Hepatocyte (in vitro differentiated cells): Measurements from ENCODE around the gene ACADVL. TPM values are rescaled to one million over a fixed set of nuclear protein-coding genes. Genes with fewer than 3 reads are reported as not detected.

Experiments used
- DNase-seq: peaks from one replicate; pipeline ENCODE4 v3.0.0-alpha.2; 2016; ENCODE audit warnings: low spot score
- H2AFZ ChIP-seq: fragments of 200-600 bp; sonication (generic); 2 replicates; pipeline ENCODE4 v1.6.0; 2016; ENCODE audit warnings: antibody characterized with exemption, mild to moderate bottlenecking
- H3K27ac ChIP-seq: fragments of 200-600 bp; sonication (generic); 2 replicates; pipeline ENCODE4 v1.5.1; 2016; ENCODE audit warnings: mild to moderate bottlenecking
- H3K27me3 ChIP-seq: fragments of 200-600 bp; sonication (generic); 2 replicates; pipeline ENCODE4 v1.6.1; 2016
- H3K36me3 ChIP-seq: fragments of 200-600 bp; sonication (generic); replicated peaks from 2 replicates; pipeline ENCODE4 v1.5.1; 2016; ENCODE audit warnings: low read depth; ENCODE audit not compliant: insufficient read depth
- H3K4me1 ChIP-seq: fragments of 200-600 bp; sonication (generic); 2 replicates; pipeline ENCODE4 v1.5.1; 2016; ENCODE audit warnings: mild to moderate bottlenecking, moderate library complexity; ENCODE audit not compliant: insufficient read depth
- H3K4me2 ChIP-seq: fragments of 200-600 bp; sonication (generic); 2 replicates; pipeline ENCODE4 v1.6.0; 2016
- H3K4me3 ChIP-seq: fragments of 200-600 bp; sonication (generic); 2 replicates; pipeline ENCODE4 v1.5.1; 2016; ENCODE audit warnings: mild to moderate bottlenecking
- H3K79me2 ChIP-seq: fragments of 200-600 bp; sonication (generic); 2 replicates; pipeline ENCODE4 v1.6.0; 2017; ENCODE audit warnings: mild to moderate bottlenecking
- H3K9me2 ChIP-seq: fragments of 200-600 bp; sonication (generic); replicated peaks from 2 replicates; pipeline ENCODE4 v1.6.0; 2017; ENCODE audit warnings: mild to moderate bottlenecking; ENCODE audit not compliant: insufficient read depth
- H3K9me3 ChIP-seq: fragments of 200-600 bp; sonication (generic); 2 replicates; pipeline ENCODE4 v1.5.1; 2016; ENCODE audit warnings: low read depth, mild to moderate bottlenecking
- H4K20me1 ChIP-seq: fragments of 200-600 bp; sonication (generic); 2 replicates; pipeline ENCODE4 v1.6.0; 2016; ENCODE audit warnings: mild to moderate bottlenecking; ENCODE audit not compliant: insufficient read depth, poor library complexity, severe bottlenecking
- EZH2 ChIP-seq: fragments of 200-600 bp; sonication (generic); IDR thresholded peaks from 2 replicates; pipeline ENCODE4 v1.6.1; 2016; ENCODE audit warnings: antibody characterized with exemption, mild to moderate bottlenecking, borderline replicate concordance
- EZH2phosphoT487 ChIP-seq: fragments of 200-600 bp; sonication (generic); IDR thresholded peaks from one replicate; pipeline ENCODE4 v1.6.1; 2018; ENCODE audit warnings: antibody characterized with exemption, mild to moderate bottlenecking, low read depth, moderate library complexity; ENCODE audit not compliant: unreplicated experiment, severe bottlenecking
- WGBS: methylation state at CpG from one replicate; pipeline ENCODE4 v1.1.6; 2016; ENCODE audit warnings: low lambda C conversion rate; ENCODE audit errors: missing lambda C conversion rate; 5-methylcytosine and 5-hydroxymethylcytosine counted together
- polyA plus RNA-seq: library from polyadenylated mRNA; unstranded; fragments of >200 nt; fragmentation: Nextera tagmentation; extraction: Ambion mirVana; gene quantifications from 2 replicates; pipeline ENCODE4 v1.2.1, GENCODE V29; 2016
- total RNA-seq: library from RNA; depleted of rRNA; stranded (reverse); fragments of >200 nt; gene quantifications from 2 replicates; pipeline ENCODE4 v1.2.3, GENCODE V29; 2014
- TF ChIP-seq, protein P1 (sequence below): fragments of 200-600 bp; sonication (generic); IDR thresholded peaks from 2 replicates; pipeline ENCODE4 v1.5.1; 2016; ENCODE audit warnings: antibody characterized with exemption, mild to moderate bottlenecking; ENCODE audit not compliant: poor library complexity

Gene ACADVL
- total and polyA plus RNA-seq, 2 experiments from 2014 or later, result 469 to 1,250 TPM

DNA sequence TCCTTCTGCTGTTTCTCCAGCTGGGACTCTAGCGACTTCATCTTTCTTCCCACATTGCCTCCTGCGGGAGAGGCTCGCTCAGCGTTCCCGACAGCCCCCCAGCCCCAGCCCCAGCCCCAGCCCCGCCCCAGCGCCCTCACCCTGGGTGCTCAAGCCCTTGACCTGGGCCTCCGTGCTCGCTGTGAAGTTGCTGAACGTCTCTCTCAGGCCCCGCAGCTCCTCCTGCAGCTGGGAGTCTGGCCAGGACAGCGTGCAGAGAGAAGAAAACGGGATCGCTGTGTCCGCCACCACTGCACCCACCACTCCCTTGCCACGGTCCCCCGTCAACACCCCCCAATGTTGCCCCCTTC lies 42.9 kb upstream of the ACADVL start:
- Histone ChIP-seq H3K79me2 (no peaks in the 10 kb centered on the region), H2AFZ (peak overlapping the region; percentile 49), H4K20me1 (no peaks in the 10 kb centered on the region), H3K4me1 (peaks cover 9% of the 10 kb centered on the region), H3K4me2 (peak overlapping the region; percentile 87), H3K36me3 (no peaks in the 10 kb centered on the region), H3K9me2 (no peaks in the 10 kb centered on the region), H3K9me3 (no peaks in the 10 kb centered on the region), H3K27ac (peak overlapping the region; percentile 24), H3K4me3 (peak overlapping the region; percentile 49), H3K27me3 (no peaks in the 10 kb centered on the region)
- 2% methylated on average over 11 of the region's 17 CpGs for WGBS
- peak; percentile 62 for DNase-seq
- TF ChIP-seq EZH2phosphoT487 (no peak), EZH2 (no peak)
- TF ChIP-seq, protein P1, sequence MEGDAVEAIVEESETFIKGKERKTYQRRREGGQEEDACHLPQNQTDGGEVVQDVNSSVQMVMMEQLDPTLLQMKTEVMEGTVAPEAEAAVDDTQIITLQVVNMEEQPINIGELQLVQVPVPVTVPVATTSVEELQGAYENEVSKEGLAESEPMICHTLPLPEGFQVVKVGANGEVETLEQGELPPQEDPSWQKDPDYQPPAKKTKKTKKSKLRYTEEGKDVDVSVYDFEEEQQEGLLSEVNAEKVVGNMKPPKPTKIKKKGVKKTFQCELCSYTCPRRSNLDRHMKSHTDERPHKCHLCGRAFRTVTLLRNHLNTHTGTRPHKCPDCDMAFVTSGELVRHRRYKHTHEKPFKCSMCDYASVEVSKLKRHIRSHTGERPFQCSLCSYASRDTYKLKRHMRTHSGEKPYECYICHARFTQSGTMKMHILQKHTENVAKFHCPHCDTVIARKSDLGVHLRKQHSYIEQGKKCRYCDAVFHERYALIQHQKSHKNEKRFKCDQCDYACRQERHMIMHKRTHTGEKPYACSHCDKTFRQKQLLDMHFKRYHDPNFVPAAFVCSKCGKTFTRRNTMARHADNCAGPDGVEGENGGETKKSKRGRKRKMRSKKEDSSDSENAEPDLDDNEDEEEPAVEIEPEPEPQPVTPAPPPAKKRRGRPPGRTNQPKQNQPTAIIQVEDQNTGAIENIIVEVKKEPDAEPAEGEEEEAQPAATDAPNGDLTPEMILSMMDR, result no peak

DNA sequence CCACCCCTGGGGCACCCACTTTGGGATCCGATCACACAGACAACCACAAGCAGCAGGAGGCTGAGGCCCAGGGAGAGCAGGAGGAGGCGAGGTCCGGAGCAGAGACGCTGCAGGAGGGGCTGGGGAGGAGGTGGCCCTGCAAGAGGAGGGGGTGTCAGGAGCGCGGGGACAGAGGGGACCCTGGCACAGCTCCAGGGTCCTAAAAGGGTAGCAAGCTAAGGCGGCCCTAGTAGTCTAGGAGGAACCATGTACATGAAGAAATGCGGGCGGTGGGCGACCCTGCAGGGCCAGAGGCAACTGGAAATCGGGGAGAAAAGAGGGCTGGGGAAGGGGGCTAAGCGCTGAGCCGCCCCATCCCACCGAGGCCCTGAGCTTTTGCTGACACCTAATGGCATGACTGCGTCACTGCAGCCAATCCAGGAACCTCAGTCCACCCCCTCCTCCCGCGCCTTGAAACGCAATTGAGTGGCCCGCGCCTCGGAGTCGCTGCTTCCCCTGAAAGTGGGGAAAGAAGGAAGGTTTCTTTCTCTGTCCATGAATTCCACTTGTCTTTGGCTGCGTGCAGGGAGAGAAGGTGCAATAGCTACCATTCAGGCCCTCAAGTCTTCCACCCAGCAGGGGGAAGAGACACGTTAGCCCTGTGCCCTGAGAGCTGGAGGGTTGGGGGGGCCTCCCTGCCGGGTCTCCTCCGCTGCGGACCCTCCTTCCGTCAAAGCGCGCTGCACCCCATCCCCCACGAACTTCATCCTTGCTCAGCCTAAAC lies 42.4 kb upstream of the ACADVL start:
- no peak for TF ChIP-seq EZH2phosphoT487
- TF ChIP-seq EZH2, result no peak
- TF ChIP-seq, protein P1, result peak; percentile 88
- Histone ChIP-seq H3K9me2 (no peaks in the 10 kb centered on the region), H3K4me1 (peaks cover 9% of the 10 kb centered on the region), H3K79me2 (no peaks in the 10 kb centered on the region), H3K27ac (peak overlapping the region; percentile 87), H4K20me1 (no peaks in the 10 kb centered on the region), H3K4me2 (peak overlapping the region; percentile 87), H2AFZ (peak overlapping the region; percentile 49), H3K36me3 (no peaks in the 10 kb centered on the region), H3K9me3 (no peaks in the 10 kb centered on the region), H3K4me3 (peak overlapping the region; percentile 49), H3K27me3 (no peaks in the 10 kb centered on the region)
- DNase-seq, result peak; percentile 92
- 2% methylated on average over 22 of the region's 31 CpGs for WGBS

DNA sequence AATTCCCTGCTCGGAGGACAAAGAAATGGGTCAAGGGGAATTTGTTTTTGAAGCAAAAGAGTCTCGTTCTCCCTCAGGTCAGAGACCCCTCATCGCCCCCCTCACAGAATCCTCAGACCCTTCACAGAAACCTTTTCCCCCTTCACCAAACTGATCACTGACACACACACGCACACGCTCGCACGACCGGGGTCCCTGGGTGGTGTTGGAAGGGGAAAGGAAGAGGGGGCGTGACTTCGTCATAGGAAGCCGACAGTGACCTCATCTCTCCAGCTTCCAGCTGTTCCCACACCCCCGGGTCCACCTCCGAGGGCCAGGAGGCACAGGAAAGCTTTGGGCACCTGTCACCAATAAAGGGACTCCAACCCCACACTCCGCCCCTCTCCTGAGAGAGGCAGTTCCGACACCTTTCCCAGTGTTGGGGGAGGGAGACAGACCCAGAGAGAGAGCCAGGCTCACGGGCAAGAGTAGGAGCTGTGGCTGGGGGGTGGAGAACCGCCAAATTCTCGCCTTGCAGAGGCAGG lies 41.7 kb upstream of the ACADVL start:
- H2AFZ ChIP-seq, result peak overlapping the region; percentile 49
- no peaks in the 10 kb centered on the region for H3K79me2 ChIP-seq
- H4K20me1 ChIP-seq, result no peaks in the 10 kb centered on the region
- H3K9me3 ChIP-seq, result no peaks in the 10 kb centered on the region
- H3K4me2 ChIP-seq, result peak overlapping the region; percentile 87
- peak; percentile 84 for DNase-seq
- no peak for TF ChIP-seq EZH2
- no peak for TF ChIP-seq EZH2phosphoT487
- TF ChIP-seq, protein P1, result no peak
- H3K9me2 ChIP-seq, result no peaks in the 10 kb centered on the region
- H3K27me3 ChIP-seq, result no peaks in the 10 kb centered on the region
- WGBS, result 5% methylated on average over 18 of the region's 18 CpGs
- H3K27ac ChIP-seq, result peak overlapping the region; percentile 87
- peaks cover 9% of the 10 kb centered on the region for H3K4me1 ChIP-seq
- H3K4me3 ChIP-seq, result peak overlapping the region; percentile 27
- H3K36me3 ChIP-seq, result no peaks in the 10 kb centered on the region
